ENCODE data around the gene LAMB3. TPM values are rescaled to one million over a fixed set of nuclear protein-coding genes. Genes with fewer than 3 reads are reported as not detected.

Gene LAMB3
- total RNA-seq, 1 donor from 2014 or later: 3.0 TPM

DNA sequence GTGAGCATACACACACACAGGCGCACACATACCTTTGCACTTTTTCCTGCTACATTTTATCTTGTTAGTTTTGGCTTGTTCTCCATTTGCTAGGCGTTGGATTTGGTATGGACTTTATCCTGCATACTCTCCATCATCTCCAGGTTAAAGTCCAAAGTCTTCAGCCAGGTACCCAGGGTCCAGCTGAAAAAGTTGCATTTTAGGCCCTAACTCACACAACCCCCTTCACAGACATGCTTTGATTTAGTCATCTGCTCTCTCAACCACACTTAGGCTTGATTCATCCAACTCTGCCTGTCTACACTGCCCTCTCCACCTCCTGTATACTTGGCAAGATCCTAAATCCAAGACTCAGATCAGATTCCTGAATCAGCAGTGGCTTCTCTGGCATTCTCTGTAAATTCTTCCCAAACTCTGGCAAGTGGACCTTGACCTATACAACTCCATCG is 10.7 kb upstream of the LAMB3 start:
- no peak for DNase-seq (ENCODE audit: low read depth in 2 of 2)

DNA sequence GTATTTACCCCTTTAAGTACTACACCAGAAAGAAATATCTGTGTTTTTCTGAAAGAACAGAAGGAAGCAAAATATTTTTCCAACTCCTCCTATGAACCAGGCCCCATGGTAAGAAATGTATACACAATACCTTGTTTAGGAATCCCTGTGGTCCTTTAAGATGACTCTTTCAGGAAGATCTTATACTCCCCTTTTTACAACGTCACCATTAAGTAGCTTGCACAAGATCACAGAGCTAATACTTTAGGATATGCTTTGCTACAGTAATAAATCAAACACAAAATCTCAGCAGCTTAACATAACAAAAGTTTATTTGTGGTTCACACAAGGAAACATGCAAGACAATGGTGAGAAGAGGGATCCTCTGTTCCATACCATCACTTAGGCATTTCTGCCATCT is 8.8 kb upstream of the LAMB3 start:
- no peak for DNase-seq (ENCODE audit: low read depth in 2 of 2)

DNA sequence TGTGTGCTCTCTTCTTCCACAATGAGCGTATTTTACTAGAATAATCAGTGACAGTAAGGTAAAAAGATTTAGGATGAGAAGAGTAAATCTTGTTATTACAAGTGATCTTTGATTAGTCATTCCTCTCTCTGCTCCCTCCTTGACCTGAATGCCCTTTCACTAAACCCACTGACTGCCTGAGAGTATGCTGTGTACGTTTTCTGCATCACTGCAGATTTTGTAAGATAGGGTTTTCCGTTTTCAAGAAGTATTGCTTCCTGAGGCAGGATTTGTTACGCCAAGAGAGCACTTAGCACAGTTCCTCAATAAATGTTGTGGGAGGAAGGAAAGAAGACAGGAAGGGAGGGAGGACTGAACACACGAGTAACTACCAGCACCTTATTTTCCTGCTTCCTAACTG is 7.7 kb upstream of the LAMB3 start:
- peak in 1 of 2 donors; percentile 39 for DNase-seq (ENCODE audit: low read depth in 2 of 2)

DNA sequence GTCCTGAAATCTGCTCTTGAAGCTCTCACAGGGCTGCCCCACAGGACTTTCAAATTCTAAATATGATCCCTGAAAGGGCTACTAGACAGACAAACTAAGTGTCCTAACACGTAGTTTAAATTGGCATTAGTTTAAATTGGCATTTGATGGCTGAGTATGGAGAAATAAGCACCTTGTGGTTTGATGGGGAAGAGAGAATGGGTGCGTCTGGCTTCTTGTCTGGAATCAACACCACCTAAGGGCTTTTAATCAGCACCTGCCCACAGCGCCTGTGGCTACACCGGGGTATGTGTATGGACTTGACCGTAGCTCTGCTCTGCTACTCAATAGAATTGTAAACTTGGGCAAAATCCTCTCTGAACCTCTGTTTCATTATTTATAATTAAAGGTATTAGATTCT is 5.7 kb upstream of the LAMB3 start:
- DNase-seq (ENCODE audit: low read depth in 2 of 2): no peak

DNA sequence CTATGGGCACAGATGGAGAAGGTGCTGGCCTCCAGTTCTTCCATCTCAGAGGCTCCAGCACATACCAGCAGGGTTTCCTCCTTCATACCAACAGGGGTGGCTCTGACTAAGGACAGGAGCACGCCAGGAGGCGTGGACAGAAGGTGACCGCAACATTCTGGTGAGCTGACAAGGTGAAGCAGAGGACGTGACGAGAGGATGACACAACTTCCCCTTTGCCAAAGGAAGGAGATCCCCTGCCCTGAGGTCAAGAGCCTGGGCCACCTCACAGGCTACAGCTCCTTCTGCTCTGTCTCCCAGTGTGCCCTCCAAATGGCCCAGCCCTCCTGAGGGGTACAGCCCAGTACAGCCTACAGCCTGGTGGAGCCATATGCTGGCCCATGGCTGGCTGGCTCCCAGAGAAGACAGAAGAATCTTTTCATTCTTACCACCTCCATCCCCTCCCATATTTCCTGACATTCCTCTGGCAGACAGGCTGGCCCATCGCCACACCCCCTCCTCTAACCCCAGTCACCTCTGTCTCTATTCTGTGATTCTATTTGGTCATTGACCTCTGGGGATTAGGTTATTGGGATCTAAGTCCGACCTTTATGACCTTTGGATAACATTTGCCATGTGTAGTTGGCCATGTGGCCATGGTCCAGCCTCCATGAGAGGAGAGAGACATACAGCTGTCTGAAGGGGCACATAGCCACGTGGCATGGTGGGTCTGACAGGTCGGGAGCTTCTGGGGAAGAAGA is 5.1 kb upstream of the LAMB3 start:
- DNase-seq (ENCODE audit: low read depth in 2 of 2): peak in 1 of 2 donors; percentile 59

DNA sequence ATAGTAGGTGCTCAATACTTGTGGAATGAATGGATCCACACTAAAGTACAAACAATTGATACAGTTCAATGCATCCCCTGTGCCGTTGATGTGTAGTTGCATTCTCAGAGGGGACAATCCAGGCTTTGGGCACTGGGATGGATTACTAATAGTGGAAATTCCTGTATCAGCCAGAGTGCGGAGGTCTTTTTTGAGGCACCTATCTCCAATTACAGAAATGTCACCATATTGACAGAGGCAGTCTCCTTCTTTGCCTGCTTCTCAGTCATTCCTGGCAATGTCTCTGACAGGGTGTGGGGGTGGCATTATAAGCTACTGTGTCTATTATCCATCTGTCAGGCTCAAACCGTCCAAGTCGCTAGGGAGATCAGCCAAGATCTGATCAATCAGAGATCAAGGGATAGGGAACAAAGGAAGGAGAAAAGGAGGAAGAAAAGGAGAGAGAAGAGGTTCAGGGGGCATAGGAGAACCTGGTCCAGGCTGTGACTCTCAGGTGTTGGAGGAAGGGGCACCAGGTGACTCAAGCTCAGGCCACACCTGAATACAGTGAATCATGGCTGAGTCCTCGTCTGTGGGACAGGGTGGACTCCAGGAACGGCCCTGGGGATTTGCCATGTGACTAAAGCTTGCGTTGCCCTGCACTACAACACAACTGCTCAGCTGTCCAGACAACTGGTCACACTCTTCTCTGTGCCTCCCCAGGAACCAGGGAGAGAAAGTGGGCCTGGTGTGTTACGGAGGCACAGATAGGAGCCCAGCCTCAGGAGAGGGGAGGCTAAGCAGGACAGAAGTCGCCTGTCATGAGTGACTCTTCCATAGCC is 3.4 kb upstream of the LAMB3 start:
- no peak for DNase-seq (ENCODE audit: low read depth in 2 of 2)

DNA sequence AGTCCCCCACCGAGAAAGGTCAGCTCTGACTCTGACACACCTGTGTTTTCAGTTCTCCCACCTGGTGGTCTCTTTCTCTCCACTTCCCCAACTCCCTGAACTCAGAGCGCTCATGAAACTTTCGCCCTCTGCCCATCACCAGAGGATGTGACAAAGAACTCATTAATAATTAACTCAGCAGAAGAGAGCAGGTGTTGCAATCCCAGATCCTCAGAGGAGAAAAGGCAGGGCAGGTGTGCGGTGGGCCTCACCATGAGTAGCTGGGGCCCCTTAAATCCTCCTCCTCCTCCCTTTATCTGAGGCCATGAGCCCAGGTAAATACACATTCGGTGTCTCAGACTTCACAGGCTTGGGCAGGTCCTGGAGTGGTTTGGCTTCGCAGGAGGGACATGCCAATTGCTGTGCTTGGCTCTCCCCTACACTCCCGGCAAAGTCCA is 1.7 kb upstream of the LAMB3 start:
- no peak for DNase-seq (ENCODE audit: low read depth in 2 of 2)

DNA sequence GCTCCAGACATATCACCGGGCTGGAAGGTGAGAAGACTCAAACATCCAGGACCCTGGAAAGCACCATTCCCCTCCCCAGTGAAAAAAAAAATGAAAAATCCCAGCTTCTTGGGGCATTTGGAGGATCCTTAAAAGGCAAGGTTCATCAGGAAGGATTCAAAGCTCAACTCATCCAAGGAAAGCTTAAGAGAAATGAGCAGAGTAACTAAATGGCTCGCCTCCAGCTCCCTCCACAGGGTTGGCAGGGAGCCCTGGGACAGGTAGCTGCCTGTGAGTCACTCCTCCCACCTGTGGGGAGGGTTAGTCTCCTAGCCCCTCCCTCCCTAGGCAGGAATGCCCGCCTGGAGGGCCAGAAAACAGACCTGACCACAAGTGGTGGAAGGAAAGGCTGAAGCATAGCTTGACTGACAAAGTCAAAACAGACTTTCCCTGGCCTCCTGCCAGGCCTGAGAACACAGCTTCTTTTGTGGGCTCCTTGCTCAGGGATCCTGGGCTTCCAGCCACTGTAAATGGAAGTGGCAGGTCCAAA is 712 bp upstream of the LAMB3 start:
- peak in 1 of 2 donors; percentile 73 for DNase-seq (ENCODE audit: low read depth in 2 of 2)

DNA sequence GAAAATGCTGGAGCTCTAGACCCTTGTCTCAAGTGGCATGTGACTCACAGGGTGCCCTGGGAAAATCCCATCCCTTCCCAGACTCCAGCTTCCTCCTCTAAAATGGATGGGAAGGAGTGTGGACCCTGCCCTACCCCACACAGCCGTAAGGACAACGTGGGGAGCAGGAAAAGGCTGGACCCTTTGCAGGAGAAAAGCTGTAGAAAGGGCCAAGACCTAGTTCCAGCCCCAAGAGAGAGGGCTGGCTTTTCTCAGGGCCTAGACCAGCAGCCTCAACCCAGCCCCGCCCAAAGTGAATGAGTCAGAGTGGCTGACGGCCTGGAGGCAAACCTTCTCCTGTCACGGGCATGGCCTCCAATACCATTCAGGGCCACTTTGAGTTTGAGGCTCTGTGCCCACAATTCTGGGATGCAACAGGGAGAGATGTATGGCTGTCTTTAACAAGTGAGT is 1.1 kb downstream of the LAMB3 start:
- peak in 1 of 2 donors; percentile 80 for DNase-seq (ENCODE audit: low read depth in 2 of 2)

DNA sequence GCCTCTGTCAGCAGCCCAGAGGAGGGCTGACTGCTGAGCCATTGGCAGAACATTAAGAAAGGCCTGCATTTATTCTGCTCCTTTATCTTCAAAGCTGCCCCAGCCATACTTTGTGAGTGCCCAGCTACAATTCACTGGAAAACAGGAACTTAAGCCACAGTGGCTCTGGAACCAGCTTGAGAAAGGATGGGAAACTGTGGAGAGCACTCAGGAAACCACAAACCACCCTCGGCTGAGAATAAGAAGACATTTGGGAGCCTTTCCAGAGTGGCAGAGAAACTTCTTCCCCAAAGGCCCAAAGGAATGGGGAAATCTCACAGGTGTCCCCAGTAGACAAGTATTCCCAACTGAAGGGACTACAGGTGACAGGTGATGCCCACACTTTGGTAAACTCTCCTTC is 1.8 kb downstream of the LAMB3 start:
- no peak for DNase-seq (ENCODE audit: low read depth in 2 of 2)

DNA sequence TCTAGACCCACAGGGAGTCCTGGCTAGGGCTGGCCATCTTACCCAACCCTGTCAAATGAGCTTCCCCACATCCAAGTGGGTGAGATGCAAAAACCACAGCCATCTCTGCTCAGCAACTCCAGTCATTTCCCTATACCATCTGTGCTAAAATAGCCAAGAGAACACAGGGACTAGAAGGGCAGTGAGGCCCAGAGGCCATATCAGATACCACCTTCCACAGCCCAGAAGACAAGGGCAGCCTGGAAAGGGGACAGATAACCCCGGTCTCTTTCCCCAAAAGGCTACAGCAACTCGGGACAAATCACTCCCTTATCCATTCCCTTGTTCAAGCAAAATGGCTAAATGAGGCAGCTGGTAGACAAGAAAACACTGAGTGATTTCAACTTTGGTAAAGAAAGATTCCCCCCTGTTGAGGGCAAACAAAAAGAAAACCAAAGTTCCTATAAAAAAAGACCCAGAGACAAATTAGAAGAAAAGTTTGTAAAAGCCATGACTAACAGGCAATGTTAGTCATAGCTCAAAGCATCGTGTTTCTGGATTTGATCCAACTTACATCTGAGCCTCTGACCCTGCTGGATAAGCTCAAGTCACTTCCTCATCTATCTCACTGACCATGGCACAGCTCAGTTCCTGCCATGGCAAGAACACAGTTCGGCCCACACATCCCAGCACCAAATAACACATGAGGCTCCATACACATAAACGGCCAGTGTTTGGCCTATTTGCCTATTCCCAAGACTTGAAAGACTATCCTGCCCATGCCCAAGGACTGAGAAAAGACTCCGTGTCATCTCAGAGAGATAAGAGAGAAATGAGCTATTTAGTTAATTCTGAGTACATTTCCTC is 3.1 kb downstream of the LAMB3 start:
- DNase-seq (ENCODE audit: low read depth in 2 of 2): peak; percentile 87 to 97

DNA sequence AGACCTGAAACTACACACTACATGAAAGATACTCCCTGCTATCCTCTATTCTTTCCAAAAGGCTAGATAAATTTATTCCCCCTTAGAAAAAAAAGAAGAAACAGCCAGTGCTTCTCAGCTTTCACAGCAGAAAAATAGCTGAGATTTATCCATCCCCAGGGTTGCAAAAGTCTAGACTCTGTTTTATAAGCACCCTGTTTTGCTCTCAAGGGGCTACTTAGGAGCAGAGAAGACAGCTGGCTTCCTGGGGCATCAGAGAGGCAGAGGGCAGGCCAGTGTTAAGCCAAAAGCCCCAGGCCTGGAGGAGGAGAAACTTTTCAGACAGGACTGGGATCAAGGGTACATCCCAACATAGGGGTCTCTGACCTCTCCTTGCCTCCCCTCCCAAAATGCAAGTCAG is 3.9 kb downstream of the LAMB3 start:
- DNase-seq (ENCODE audit: low read depth in 2 of 2): no peak

DNA sequence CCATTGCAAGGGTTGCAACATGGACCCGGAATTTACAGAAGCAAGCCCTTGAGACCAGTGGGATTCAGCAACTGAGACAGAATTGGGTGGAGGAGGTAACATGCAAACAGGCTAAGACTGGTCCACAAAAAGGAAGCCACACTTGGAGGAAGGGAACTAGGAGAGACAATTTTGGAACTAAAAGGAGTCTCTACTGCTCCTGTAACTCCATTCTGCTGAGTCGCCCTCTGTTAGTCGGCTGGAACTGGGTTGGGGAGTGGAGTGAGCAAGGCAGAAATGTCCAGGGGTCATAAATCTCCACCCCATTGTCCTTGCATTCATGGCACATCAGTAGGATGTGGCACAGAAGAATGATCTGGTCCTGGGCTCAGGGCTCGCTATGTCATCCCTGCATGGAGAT is 5.1 kb downstream of the LAMB3 start:
- no peak for DNase-seq (ENCODE audit: low read depth in 2 of 2)

DNA sequence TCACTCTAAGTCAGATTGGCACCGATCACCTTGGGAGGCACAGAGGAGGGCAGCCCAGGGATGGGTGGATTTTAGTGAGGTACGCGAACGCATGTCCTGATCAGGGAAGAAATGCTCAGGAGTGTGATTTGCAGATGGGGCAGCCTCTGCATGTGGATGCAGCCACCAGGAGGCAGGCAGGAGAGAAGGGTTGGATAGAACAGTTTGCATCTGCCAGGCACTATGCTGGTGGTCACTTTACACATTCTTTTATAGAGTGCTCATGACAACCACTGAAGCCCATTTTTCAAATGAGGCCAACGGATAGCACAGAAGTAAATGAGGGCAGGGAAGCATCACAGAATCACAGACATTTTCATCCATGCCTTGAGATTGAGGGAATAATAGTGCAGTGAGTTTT is 5.7 kb downstream of the LAMB3 start:
- no peak for DNase-seq (ENCODE audit: low read depth in 2 of 2)

DNA sequence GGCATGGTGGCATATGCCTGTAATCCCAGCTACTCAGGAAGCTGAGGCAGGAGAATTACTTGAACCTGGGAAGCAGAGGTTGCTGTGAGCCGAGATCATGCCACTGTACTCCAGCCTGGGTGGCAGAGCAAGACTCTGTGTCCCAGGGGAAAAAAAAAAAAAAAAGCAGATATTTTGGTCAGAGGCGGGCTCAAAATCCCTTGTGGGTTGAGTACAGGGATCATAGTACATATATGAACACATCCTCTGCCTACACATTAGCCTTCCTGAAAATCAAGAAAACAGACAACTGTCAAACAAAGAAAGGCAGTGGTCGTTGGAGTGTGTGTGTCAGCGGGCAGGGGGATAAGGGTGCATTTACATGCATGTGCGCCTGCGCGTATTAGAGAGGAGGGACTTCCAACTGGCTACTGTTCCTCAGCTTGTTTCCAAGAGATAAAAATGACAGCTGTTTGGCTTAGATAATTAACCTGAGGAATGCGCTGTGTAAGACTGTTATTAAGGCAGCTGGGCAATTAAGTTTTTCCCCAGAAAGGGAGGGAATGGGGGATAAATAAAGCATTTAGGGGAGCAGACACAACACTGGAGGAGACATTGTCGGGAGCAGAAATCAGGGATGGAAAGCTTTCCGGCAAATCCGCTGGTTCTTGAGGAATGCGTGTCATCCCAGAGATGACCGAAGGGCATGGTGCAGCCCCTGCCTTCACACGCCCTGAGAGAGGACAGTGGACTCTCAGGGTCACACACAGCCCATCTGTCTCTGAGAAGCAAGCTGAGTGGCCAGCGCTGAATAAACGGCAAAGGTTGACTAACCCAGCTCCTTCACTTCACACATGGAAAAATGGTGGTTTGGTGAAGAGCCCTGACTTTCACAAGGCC is 6.4 kb downstream of the LAMB3 start:
- no peak for DNase-seq (ENCODE audit: low read depth in 2 of 2)

DNA sequence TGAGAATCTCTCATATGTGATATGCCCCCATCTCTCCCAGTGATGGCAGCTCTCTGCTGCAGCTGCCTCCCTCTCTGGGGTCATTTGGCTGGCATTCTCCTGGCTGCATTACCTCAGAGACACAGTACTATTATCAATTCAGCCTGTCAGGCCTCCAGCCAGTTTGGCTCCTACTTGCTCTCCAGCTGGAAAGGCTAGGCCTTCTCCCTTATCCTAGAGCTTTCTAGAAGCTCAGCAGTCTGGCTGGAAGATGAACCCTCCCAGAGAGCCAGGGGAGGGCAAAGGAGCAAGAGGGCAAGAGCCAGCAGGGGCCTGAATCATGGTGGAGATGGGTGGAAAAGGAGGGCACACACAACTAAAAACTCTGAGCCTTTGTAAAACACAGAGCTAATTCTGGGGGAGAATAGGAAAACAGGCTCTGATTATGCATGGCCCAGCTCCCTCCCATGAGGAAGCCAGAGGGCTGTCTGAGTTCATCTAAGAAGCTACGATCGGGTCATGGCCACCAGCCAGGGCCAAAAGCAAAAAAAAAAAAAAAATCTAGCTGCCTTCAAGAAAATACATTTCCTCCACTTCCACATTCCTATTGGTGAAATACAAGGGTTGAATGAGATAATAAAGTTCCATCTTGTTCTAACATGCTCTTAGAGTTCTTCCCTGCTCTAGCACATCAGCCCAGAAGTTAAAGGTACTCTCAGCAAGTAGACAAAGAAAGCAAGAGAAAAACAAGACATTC is 8.8 kb downstream of the LAMB3 start:
- peak in 1 of 2 donors; percentile 28 for DNase-seq (ENCODE audit: low read depth in 2 of 2)

DNA sequence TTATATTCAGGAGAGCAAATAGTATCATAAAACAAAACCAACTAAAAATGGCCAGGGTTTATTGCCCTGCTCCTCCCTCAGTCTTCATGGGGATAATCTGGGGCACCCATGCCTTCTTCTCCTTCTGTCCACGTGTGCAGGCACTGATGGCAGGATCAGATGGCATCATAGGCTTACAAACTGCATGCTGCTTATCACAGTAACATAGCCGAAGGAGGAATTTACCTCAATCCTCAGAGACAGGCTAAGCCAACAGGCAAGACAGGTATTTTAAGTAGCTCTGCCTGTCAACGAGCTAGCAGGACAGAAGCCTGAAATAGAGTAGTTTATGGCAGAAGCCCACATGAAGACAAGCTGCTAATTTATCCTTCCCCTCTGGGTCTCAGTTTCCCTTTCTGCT is 9.4 kb downstream of the LAMB3 start:
- DNase-seq (ENCODE audit: low read depth in 2 of 2): no peak

DNA sequence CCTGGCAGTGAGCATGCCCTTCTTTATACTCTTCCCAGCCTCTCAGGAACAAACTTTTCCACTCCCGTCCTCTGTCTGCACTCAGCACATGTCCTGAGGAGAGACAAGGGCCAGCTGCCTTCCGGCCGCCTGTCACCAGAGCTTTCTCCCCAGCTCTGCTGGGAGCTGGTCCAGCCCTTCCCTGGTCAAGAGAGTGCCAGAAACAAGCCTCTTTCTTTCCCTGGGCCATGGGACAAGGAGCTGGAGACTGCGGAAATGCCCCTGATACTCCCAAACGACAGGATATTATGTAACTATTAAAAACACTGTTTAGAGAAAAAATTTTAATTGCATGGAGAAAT is 10.4 kb downstream of the LAMB3 start:
- DNase-seq (ENCODE audit: low read depth in 2 of 2): peak in 1 of 2 donors; percentile 42

DNA sequence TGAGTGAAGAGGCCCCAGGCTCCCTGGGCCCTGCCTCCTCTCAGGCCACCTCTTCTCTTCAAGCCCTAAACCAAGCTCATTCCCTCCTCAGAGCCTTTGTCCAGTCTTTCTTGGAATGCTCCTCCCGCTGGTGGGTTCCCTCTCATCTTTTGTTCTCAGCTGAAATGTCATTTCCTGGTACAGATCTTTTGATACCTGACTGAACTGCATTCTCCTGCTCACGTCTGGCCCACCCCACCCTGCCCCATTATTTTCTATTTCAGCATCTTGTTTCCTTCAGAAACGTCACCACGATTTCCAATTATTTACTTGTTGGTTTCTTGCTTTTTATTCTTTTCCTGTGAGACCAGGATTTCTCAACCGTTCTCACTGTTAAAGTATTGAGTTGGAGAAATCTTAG is 16.4 kb downstream of the LAMB3 start:
- DNase-seq (ENCODE audit: low read depth in 2 of 2): no peak

All from dermis microvascular lymphatic vessel endothelial cell (primary cell).